A549 (cell line): Measurements from ENCODE around the gene CALCOCO1. TPM values are rescaled to one million over a fixed set of nuclear protein-coding genes. Genes with fewer than 3 reads are reported as not detected.

Source experiments
- ATAC-seq, 2 experiments: fragments of 200-7000 bp in 1 of 2; fragments of >200 bp in 1 of 2; cut with Nextera tagmentation in 1 of 2; cut with Tn5 transposase in 1 of 2; 3 replicates each; pipeline versions ENCODE4 v1.8.0 to v1.9.1; 2018 to 2020; ENCODE audit warnings: mild to moderate bottlenecking in 1 of 2, moderate library complexity in 1 of 2
- CTCF ChIA-PET: fragments of 300-600 bp; sonication (Branson Sonifier 250); formaldehyde crosslinking; extraction: SDS; loops from one replicate; lab custom pipeline; 2021; ENCODE audit warnings: antibody characterized with exemption, inconsistent platforms; lab: Yijun Ruan, JAX
- POLR2A ChIA-PET: fragments of 350-600 bp; formaldehyde crosslinking; extraction: SDS; loops from one replicate; lab custom pipeline; 2021; ENCODE audit warnings: antibody characterized with exemption, inconsistent platforms; lab: Yijun Ruan, JAX
- DNase-seq, 2 experiments: peaks; one replicate each; pipeline versions ENCODE4 v3.0.0 to v3.0.0-alpha.2; 2011 to 2016; ENCODE audit warnings: low read depth in 1 of 2, low spot score in 1 of 2
- FAIRE-seq: peaks from 2 replicates; lab custom pipeline; 2011; peaks lifted over from hg19 to GRCh38; lab: Jason Lieb, UNC
- H3K27ac ChIP-seq, 2 experiments: fragments of >200 bp; sonication (Bioruptor Twin); formaldehyde crosslinking; 3 replicates each; pipeline ENCODE4 v1.5.1; 2016 to 2017
- H3K4me1 ChIP-seq: fragments of >200 bp; sonication (Bioruptor Twin); formaldehyde crosslinking; 3 replicates; pipeline ENCODE4 v1.6.1; 2016
- H3K4me2 ChIP-seq: fragments of >200 bp; sonication (Bioruptor Twin); formaldehyde crosslinking; 3 replicates; pipeline ENCODE4 v1.6.1; 2016
- H3K4me3 ChIP-seq: fragments of >200 bp; sonication (Bioruptor Twin); formaldehyde crosslinking; 3 replicates; pipeline ENCODE4 v1.5.1; 2016
- H3K9me3 ChIP-seq: fragments of >200 bp; sonication (Bioruptor Twin); formaldehyde crosslinking; 3 replicates; pipeline ENCODE4 v1.6.1; 2016
- CHD4 ChIP-seq: fragments of 200-600 bp; sonication (generic); IDR thresholded peaks from 2 replicates; pipeline ENCODE4 v1.6.1; 2016; ENCODE audit warnings: antibody characterized with exemption, mild to moderate bottlenecking, borderline replicate concordance
- EHF ChIP-seq: fragments of 250-450 bp; sonication (Bioruptor Pico); IDR thresholded peaks from 2 replicates; pipeline ENCODE4 v1.5.0; 2020; ENCODE audit warnings: mild to moderate bottlenecking
- ESRRA ChIP-seq: fragments of 150-350 bp; IDR thresholded peaks from 2 replicates; pipeline ENCODE4 v1.6.1; 2014; ENCODE audit warnings: mild to moderate bottlenecking, low read length, borderline replicate concordance
- FOSB ChIP-seq: fragments of 250-450 bp; sonication (Bioruptor Pico); IDR thresholded peaks from 2 replicates; pipeline ENCODE4 v1.5.0; 2020; ENCODE audit warnings: mild to moderate bottlenecking, moderate library complexity
- GATA3 ChIP-seq: IDR thresholded peaks from 2 replicates; pipeline ENCODE4 v1.6.1; 2012; ENCODE audit warnings: borderline replicate concordance
- HEYL ChIP-seq: fragments of 250-450 bp; sonication (Bioruptor Pico); IDR thresholded peaks from 2 replicates; pipeline ENCODE4 v1.8.0; 2021; ENCODE audit warnings: mild to moderate bottlenecking, moderate library complexity
- HOXB13 ChIP-seq: fragments of 250-450 bp; sonication (Bioruptor Pico); IDR thresholded peaks from 2 replicates; pipeline ENCODE4 v1.5.0; 2020; ENCODE audit warnings: low read depth, mild to moderate bottlenecking, moderate library complexity
- KDM1A ChIP-seq: fragments of 200-600 bp; sonication (generic); IDR thresholded peaks from 2 replicates; pipeline ENCODE4 v1.6.1; 2016; ENCODE audit warnings: low read depth, mild to moderate bottlenecking
- MAFK ChIP-seq: fragments of 450-650 bp; IDR thresholded peaks from 2 replicates; pipeline ENCODE4 v1.6.1; 2014; ENCODE audit not compliant: partially characterized antibody
- MAZ ChIP-seq: fragments of 150-350 bp; IDR thresholded peaks from 2 replicates; pipeline ENCODE4 v1.6.1; 2014; ENCODE audit warnings: antibody characterized with exemption, low read depth, low read length, borderline replicate concordance
- NFE2L2 ChIP-seq: fragments of 150-350 bp; conservative IDR thresholded peaks from 2 replicates; pipeline ENCODE4 v1.6.1; 2014; ENCODE audit warnings: low read length
- PHF8 ChIP-seq: fragments of 200-600 bp; sonication (generic); IDR thresholded peaks from 2 replicates; pipeline ENCODE4 v1.6.1; 2016; ENCODE audit warnings: low read depth, mild to moderate bottlenecking, antibody characterized with exemption, moderate library complexity, borderline replicate concordance
- POLR2AphosphoS2 ChIP-seq: conservative IDR thresholded peaks from 2 replicates; pipeline ENCODE4 v1.6.1; 2012; ENCODE audit warnings: low read length, improper control_type of control experiment, inconsistent platforms
- RFX5 ChIP-seq: fragments of 450-650 bp; IDR thresholded peaks from 2 replicates; pipeline ENCODE4 v1.7.1; 2014; ENCODE audit warnings: antibody characterized with exemption, mild to moderate bottlenecking, moderate library complexity
- RNF2 ChIP-seq: fragments of 200-600 bp; sonication (generic); IDR thresholded peaks from 2 replicates; pipeline ENCODE4 v1.6.1; 2016; ENCODE audit warnings: low read depth, mild to moderate bottlenecking, antibody characterized with exemption, moderate library complexity, borderline replicate concordance
- SMC3 ChIP-seq: fragments of >200 bp; sonication (Bioruptor Twin); formaldehyde crosslinking; IDR thresholded peaks from 3 replicates; pipeline ENCODE4 v1.6.1; 2018; ENCODE audit warnings: inconsistent platforms
- TFCP2L1 ChIP-seq: fragments of 250-450 bp; sonication (Bioruptor Pico); IDR thresholded peaks from 2 replicates; pipeline ENCODE4 v1.5.0; 2021; ENCODE audit warnings: mild to moderate bottlenecking
- ZC3H11A ChIP-seq: fragments of 450-650 bp; IDR thresholded peaks from 2 replicates; pipeline ENCODE4 v1.6.1; 2014; ENCODE audit warnings: antibody characterized with exemption, mild to moderate bottlenecking
- ZFP36 ChIP-seq: fragments of 450-650 bp; IDR thresholded peaks from 2 replicates; pipeline ENCODE4 v1.6.1; 2014; ENCODE audit warnings: borderline replicate concordance; ENCODE audit not compliant: partially characterized antibody
- WGBS: methylation state at CpG from one replicate; pipeline ENCODE4 v1.1.6; 2017; ENCODE audit errors: missing lambda C conversion rate; 5-methylcytosine and 5-hydroxymethylcytosine counted together
- polyA plus RNA-seq, 4 experiments: library from polyadenylated mRNA; depleted of rRNA in 3 of 4; stranded (reverse); fragments of >200 nt; fragmentation: RNase III in 1 of 4; extraction: RNeasy Plus Mini Kit Qiagen cat#74134 plus additional on column Dnase treatment in 1 of 4; gene quantifications; 2 replicates in 3 of 4; 3 replicates in 1 of 4; pipeline ENCODE4 v1.2.3, GENCODE V29; 2011 to 2017
- TF ChIP-seq, protein P1 (sequence below): IDR thresholded peaks from 2 replicates; pipeline ENCODE4 v1.6.1; 2012
- TF ChIP-seq, protein P2 (sequence below): fragments of >200 bp; sonication (Bioruptor Twin); formaldehyde crosslinking; IDR thresholded peaks from 2 replicates; pipeline ENCODE4 v1.6.1; 2016
- TF ChIP-seq, protein P3 (sequence below): IDR thresholded peaks from 2 replicates; pipeline ENCODE4 v1.6.1; 2012; ENCODE audit warnings: low read depth, borderline replicate concordance

The CALCOCO1 gene
- polyA plus RNA-seq, 2 of the 4 experiments (the other 2 are of a cell fraction): 28.8 to 41.5 TPM

DNA sequence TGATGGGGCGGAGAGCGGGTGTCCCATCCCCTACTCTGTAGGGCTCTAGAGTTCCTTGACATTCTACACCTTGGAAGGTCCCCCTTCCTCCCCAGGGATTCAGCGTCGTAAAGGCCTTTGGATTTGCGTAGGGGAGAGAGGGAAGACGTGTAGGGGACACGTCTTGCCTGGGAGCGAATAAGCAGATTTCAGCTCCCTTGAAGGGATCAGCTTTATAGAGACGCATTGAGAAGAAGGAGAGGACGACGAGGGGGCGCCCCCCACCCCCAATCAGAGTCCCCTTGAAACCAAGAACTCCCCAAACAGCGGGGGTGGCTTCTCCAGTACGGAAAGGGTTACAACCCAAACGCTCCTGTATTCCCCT lies 324 bp downstream of the CALCOCO1 start:
- ATAC-seq (peak; percentile 15 to 31), DNase-seq (peak in 1 of 2 experiments; percentile 38), FAIRE-seq (no peak)
- H3K9me3 ChIP-seq: no peaks in the 10 kb centered on the region
- peak; percentile 31; the same call in 1 of the 2 replicates for TF ChIP-seq PHF8
- no peak for TF ChIP-seq RFX5
- TF ChIP-seq KDM1A: no peak
- TF ChIP-seq, all 56 proteins: peak for 1
- ChIA-PET POLR2A (no interaction called here), CTCF (interaction anchor here (1.1 to 24.8 kb wide), 7 partner anchors 10 to 481 kb away, joined by 3 to 833 read pairs (median 7); partner anchors contain the start of genes ATP5MC2 and HOXC10)
- Histone ChIP-seq H3K4me1 (peaks cover 12% of the 10 kb centered on the region), H3K27ac (peak overlapping the region; percentile 38 to 72; a peak in 5 of 6 replicates), H3K4me2 (peak overlapping the region; percentile 85), H3K4me3 (peak overlapping the region; percentile 64)
- WGBS: 12% methylated on average over 15 of the region's 15 CpGs

DNA sequence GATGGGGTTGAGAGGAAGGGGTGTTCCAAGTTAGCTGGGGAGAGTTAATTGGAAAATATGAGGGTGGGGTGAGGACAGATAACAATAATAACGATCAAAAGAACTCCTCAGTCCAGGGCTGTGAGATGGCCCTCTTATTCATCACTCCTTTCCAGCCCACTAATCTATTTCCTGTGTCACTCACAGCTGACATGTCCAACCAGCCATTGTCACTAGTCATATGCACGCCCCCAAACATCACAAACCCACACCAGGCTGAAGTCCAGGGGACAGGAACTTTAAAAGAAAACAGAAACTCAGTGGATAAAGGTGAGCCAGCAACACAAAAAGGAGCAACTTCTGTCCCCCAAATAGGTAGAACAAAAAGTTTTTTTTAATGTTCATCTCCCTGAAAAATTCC lies 911 bp downstream of the CALCOCO1 start:
- Histone ChIP-seq H3K4me1 (peaks cover 12% of the 10 kb centered on the region), H3K4me3 (peak overlapping the region; percentile 64; the same call in 2 of the 3 replicates), H3K27ac (no peak overlapping the region), H3K4me2 (peak overlapping the region; percentile 85), H3K9me3 (no peaks in the 10 kb centered on the region)
- FAIRE-seq (no peak), ATAC-seq (no peak), DNase-seq (no peak)
- ChIA-PET POLR2A (no interaction called here), CTCF (interaction anchor here (1.1 to 24.8 kb wide), 6 partner anchors 10 to 50 kb away, joined by 3 to 833 read pairs (median 12); partner anchors contain the start of gene ATP5MC2)
- WGBS: 23% methylated on average over 2 of the region's 2 CpGs
- TF ChIP-seq RNF2 (no peak), ZFP36 (no peak), ZC3H11A (no peak), MAFK (no peak), PHF8 (no peak)

DNA sequence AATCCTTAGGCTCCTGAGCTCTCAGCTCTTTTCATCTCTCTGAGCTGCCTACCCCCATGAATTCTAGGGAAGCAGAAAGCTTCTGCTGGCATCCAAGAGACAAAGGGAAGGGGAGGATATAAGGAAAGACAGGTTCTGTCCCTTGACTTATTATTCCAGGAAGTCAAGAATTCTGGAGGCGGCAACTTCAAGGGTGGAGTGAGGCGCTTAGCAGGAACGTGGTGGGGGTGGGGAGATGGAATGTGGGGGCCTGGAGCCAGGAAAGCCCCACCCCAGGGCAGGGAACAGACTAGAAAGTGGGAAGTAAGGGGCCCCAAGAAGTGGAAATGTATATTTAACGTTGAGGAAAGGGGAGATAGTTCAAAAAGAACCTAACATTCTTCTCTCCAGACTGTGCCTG lies 1.4 kb downstream of the CALCOCO1 start:
- FAIRE-seq (no peak), ATAC-seq (no peak), DNase-seq (no peak)
- H3K4me1 ChIP-seq: peaks cover 12% of the 10 kb centered on the region
- no peaks in the 10 kb centered on the region for H3K9me3 ChIP-seq
- H3K4me2 ChIP-seq: peak overlapping the region; percentile 85; the same call in 2 of the 3 replicates
- H3K4me3 ChIP-seq: no peak overlapping the region
- CTCF ChIA-PET: interaction anchor here (1.1 to 24.8 kb wide), 5 partner anchors 9 to 31 kb away, joined by 3 to 833 read pairs (median 16); no protein-coding TSS in a partner anchor
- H3K27ac ChIP-seq: no peak overlapping the region
- POLR2A ChIA-PET: no interaction called here
- no peak for TF ChIP-seq MAFK
- WGBS: 22% methylated on average over 4 of the region's 4 CpGs

DNA sequence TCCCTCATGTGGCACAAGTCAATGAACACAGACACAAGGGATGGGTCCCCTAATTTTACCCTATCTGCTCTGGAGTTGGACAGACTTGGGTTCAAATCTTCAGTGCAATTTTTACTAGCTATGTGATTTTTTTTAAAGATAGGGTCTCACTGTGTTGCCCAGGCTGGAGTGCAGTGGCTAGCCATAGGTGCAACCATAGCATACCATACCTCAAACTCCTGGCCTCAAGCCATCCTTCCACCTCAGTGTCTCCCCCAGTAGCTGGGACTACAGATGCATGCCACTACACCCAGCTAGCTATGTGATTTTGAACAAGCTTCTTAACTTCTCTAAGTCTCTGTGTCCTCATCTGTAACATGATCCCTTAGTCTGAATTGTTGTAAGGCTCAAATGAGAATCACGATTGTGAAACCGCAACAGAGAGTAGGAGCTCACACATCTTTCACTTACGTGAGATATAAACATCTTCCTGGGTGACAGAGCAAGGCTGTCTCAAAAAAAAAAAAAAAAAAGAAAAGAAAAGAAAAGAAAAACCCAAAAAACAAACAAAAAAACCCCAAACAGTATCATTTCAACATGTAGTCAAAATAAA lies 4.7 kb downstream of the CALCOCO1 start:
- ChIA-PET CTCF (interaction anchor here (0.7 to 20.4 kb wide), 7 partner anchors 9 to 179 kb away, joined by 3 to 447 read pairs (median 4); partner anchors contain the start of gene ATP5MC2), POLR2A (interaction anchor here (1.3 kb wide), 1 partner anchor 47 kb away, joined by 3 read pairs; the partner anchor contains the start of gene ATP5MC2)
- no peaks in the 10 kb centered on the region for H3K9me3 ChIP-seq
- no peak for FAIRE-seq
- ATAC-seq: no peak
- no peak for DNase-seq
- H3K4me3 ChIP-seq: no peak overlapping the region
- TF ChIP-seq HOXB13 (CRISPR knock-in tag) (no peak), SMC3 (no peak), NFE2L2 (no peak), GATA3 (no peak), CHD4 (no peak), TFCP2L1 (CRISPR knock-in tag) (no peak), ESRRA (no peak), FOSB (CRISPR knock-in tag) (no peak), EHF (CRISPR knock-in tag) (no peak), MAZ (no peak), HEYL (CRISPR knock-in tag) (no peak), POLR2AphosphoS2 (no peak)
- TF ChIP-seq, protein P1, sequence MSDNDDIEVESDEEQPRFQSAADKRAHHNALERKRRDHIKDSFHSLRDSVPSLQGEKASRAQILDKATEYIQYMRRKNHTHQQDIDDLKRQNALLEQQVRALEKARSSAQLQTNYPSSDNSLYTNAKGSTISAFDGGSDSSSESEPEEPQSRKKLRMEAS: no peak
- TF ChIP-seq, protein P2, sequence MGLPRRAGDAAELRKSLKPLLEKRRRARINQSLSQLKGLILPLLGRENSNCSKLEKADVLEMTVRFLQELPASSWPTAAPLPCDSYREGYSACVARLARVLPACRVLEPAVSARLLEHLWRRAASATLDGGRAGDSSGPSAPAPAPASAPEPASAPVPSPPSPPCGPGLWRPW: no peak
- TF ChIP-seq, protein P3, sequence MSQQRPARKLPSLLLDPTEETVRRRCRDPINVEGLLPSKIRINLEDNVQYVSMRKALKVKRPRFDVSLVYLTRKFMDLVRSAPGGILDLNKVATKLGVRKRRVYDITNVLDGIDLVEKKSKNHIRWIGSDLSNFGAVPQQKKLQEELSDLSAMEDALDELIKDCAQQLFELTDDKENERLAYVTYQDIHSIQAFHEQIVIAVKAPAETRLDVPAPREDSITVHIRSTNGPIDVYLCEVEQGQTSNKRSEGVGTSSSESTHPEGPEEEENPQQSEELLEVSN: no peak
- WGBS: 88% methylated on average over 3 of the region's 3 CpGs
- no peak overlapping the region for H3K4me2 ChIP-seq
- H3K4me1 ChIP-seq: peaks cover 8% of the 10 kb centered on the region
- H3K27ac ChIP-seq: no peak overlapping the region
